KMS-11 (cell line): ENCODE results near the gene CACNG1.
"Not testable (repeated sequence)": the region's sequence is repeated elsewhere in the genome, so short reads cannot be mapped to it uniquely, and the experiment has no call there.

ENCODE experiments used
- H2AFZ ChIP-seq: fragments of 200-600 bp; sonication (generic); 2 replicates; pipeline ENCODE4 v1.6.1; 2016; ENCODE audit warnings: antibody characterized with exemption, mixed run types, low read depth
- H3K27ac ChIP-seq: fragments of 200-600 bp; sonication (generic); 2 replicates; pipeline ENCODE4 v1.6.1; 2016; ENCODE audit warnings: mild to moderate bottlenecking, mixed run types
- H3K27me3 ChIP-seq: fragments of 200-600 bp; sonication (generic); 2 replicates; pipeline ENCODE4 v1.6.1; 2017; ENCODE audit warnings: mild to moderate bottlenecking, low read depth, mixed run types, moderate library complexity; ENCODE audit not compliant: insufficient read depth
- H3K36me3 ChIP-seq: fragments of 200-600 bp; sonication (generic); 2 replicates; pipeline ENCODE4 v1.6.1; 2017; ENCODE audit warnings: mild to moderate bottlenecking, mixed run types; ENCODE audit not compliant: insufficient read depth
- H3K4me1 ChIP-seq: fragments of 200-600 bp; sonication (generic); 2 replicates; pipeline ENCODE4 v1.6.1; 2016; ENCODE audit warnings: mild to moderate bottlenecking, low read depth, mixed run types; ENCODE audit not compliant: poor library complexity, severe bottlenecking
- H3K4me2 ChIP-seq: fragments of 200-600 bp; sonication (generic); 2 replicates; pipeline ENCODE4 v1.7.0; 2016; ENCODE audit warnings: mild to moderate bottlenecking, mixed run types
- H3K4me3 ChIP-seq: fragments of 200-600 bp; sonication (generic); IDR thresholded peaks from 2 replicates; pipeline ENCODE4 v1.6.1; 2017; ENCODE audit warnings: low read depth, low read length, mixed read lengths; ENCODE audit not compliant: insufficient read depth
- H3K79me2 ChIP-seq: fragments of 200-600 bp; sonication (generic); 2 replicates; pipeline ENCODE4 v1.6.1; 2016; ENCODE audit warnings: low read depth, mixed run types; ENCODE audit not compliant: insufficient read depth
- H3K9ac ChIP-seq: fragments of 200-600 bp; sonication (generic); 2 replicates; pipeline ENCODE4 v1.6.1; 2016; ENCODE audit warnings: mild to moderate bottlenecking, mixed run types
- H4K20me1 ChIP-seq: fragments of 200-600 bp; sonication (generic); 2 replicates; pipeline ENCODE4 v1.6.1; 2016; ENCODE audit warnings: mild to moderate bottlenecking, mixed run types; ENCODE audit not compliant: insufficient read depth
- TF ChIP-seq, protein P1 (sequence below): fragments of 200-600 bp; sonication (generic); conservative IDR thresholded peaks from 2 replicates; pipeline ENCODE4 v1.6.1; 2017; ENCODE audit warnings: low read depth, mild to moderate bottlenecking, antibody characterized with exemption, low read length, moderate library complexity, mixed read lengths

CACNG1 gene

GRCh38 chr17:67038861-67039365 is 5.4 kb upstream of the CACNG1 start:
- TF ChIP-seq, protein P1, sequence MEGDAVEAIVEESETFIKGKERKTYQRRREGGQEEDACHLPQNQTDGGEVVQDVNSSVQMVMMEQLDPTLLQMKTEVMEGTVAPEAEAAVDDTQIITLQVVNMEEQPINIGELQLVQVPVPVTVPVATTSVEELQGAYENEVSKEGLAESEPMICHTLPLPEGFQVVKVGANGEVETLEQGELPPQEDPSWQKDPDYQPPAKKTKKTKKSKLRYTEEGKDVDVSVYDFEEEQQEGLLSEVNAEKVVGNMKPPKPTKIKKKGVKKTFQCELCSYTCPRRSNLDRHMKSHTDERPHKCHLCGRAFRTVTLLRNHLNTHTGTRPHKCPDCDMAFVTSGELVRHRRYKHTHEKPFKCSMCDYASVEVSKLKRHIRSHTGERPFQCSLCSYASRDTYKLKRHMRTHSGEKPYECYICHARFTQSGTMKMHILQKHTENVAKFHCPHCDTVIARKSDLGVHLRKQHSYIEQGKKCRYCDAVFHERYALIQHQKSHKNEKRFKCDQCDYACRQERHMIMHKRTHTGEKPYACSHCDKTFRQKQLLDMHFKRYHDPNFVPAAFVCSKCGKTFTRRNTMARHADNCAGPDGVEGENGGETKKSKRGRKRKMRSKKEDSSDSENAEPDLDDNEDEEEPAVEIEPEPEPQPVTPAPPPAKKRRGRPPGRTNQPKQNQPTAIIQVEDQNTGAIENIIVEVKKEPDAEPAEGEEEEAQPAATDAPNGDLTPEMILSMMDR, result no peak
- Histone ChIP-seq H3K27ac (no peak overlapping the region), H3K9ac (no peak overlapping the region), H3K4me3 (no peak overlapping the region), H3K4me2 (no peak overlapping the region), H4K20me1 (no peaks in the 10 kb centered on the region), H3K79me2 (no peaks in the 10 kb centered on the region), H3K4me1 (no peaks in the 10 kb centered on the region), H3K36me3 (no peaks in the 10 kb centered on the region), H2AFZ (no peak overlapping the region), H3K27me3 (no peaks in the 10 kb centered on the region)

- TF ChIP-seq, protein P1, result no peak
- H3K79me2 ChIP-seq, result no peaks in the 10 kb centered on the region
Measured at GRCh38 chr17:67040652-67041051, 3.7 kb upstream of the CACNG1 start.

DNA sequence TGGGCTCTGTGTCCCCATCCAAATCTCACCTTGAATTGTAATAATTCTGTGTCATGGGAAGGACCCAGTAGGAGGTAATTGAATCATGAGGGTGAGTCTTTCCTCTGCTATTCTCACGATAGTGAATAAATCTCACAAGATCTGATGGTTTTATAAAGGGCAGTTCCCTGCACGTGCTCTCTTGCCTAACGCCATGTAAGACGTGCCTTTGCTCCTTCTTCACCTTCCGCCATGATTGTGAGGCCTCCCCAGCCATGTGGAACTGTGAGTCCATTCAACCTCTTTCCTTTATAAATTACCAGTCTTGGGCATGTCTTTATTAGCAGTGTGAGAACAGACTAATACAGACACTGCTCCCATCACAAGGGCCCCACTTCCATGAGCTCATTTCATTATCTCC is 3.2 kb upstream of the CACNG1 start:
- H3K27ac ChIP-seq, H3K4me3 ChIP-seq, H3K9ac ChIP-seq, H3K4me2 ChIP-seq, H2AFZ ChIP-seq, H3K27me3 ChIP-seq, H3K79me2 ChIP-seq, H3K36me3 ChIP-seq, H3K4me1 ChIP-seq, H4K20me1 ChIP-seq: not testable (repeated sequence)

More at GRCh38 chr17:67040652-67041051, 3.7 kb upstream of the CACNG1 start:
- Histone ChIP-seq H4K20me1 (no peaks in the 10 kb centered on the region), H3K27ac (no peak overlapping the region), H3K9ac (no peak overlapping the region), H3K4me1 (no peaks in the 10 kb centered on the region), H3K4me2 (no peak overlapping the region), H2AFZ (no peak overlapping the region), H3K4me3 (no peak overlapping the region), H3K36me3 (no peaks in the 10 kb centered on the region), H3K27me3 (no peaks in the 10 kb centered on the region)

- no peak overlapping the region for H3K9ac ChIP-seq
Measured at GRCh38 chr17:67041531-67041930, 2.8 kb upstream of the CACNG1 start.

More at GRCh38 chr17:67041531-67041930, 2.8 kb upstream of the CACNG1 start:
- H3K27me3 ChIP-seq, result no peaks in the 10 kb centered on the region
- no peaks in the 10 kb centered on the region for H4K20me1 ChIP-seq
- H2AFZ ChIP-seq, result no peak overlapping the region
- no peaks in the 10 kb centered on the region for H3K4me1 ChIP-seq
- no peak overlapping the region for H3K4me2 ChIP-seq
- H3K36me3 ChIP-seq, result no peaks in the 10 kb centered on the region
- TF ChIP-seq, protein P1, result no peak
- no peak overlapping the region for H3K4me3 ChIP-seq
- no peaks in the 10 kb centered on the region for H3K79me2 ChIP-seq
- H3K27ac ChIP-seq, result no peak overlapping the region
